Right lobe of liver (tissue), 4 donors: ENCODE data around the gene CDC14A.

ENCODE experiments used
- CTCF ChIP-seq, 4 donors: fragments of 200-600 bp in 3 of 4; fragments of 450-650 bp in 1 of 4; IDR thresholded peaks; one replicate each; pipeline versions ENCODE4 v1.5.1 to v1.8.0; 2016 to 2022; ENCODE audit warnings: antibody characterized with exemption in 4 of 4, mild to moderate bottlenecking in 2 of 4
- POLR2A ChIP-seq: fragments of 450-650 bp; IDR thresholded peaks from one replicate; pipeline ENCODE4 v1.6.1; 2017; ENCODE audit warnings: antibody characterized with exemption, mild to moderate bottlenecking
- donor health status: DM: no; HTN: no; CAD: no.
- donor health status: DM: no; HTN: no; CAD: no.
- donor health status: DM: no; HTN: yes; CAD: no.

DNA sequence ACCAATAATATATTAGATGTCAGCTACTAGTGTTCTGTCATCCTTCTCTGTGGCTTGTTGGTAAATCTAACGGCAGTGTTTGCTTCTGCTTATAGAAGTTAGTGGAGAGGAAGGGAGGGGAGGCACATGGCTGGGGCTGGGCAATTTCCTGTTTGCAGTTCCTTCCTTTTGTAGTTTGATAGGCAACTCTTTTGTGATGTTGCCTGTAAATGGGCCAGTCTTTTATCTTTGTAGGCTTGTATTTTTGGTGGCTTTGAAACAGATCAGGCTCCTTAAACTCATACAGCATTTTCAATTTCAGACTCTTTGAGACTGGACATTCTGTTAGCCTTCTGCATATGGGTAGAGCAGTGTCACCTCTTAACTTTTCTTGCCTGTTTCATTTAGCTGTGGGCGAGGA, 48.1 kb downstream of the CDC14A start:
- TF ChIP-seq CTCF (IDR thresholded peaks at IDR 0.05) (no peak), POLR2A (no peak)
